ENCODE measurements around the gene TASP1. TPM values are rescaled to one million over a fixed set of nuclear protein-coding genes. Genes with fewer than 3 reads are reported as not detected.

Gene TASP1
- total and polyA plus RNA-seq, 8 donors, result 5.8 to 13.0 (median 7.8) TPM

DNA sequence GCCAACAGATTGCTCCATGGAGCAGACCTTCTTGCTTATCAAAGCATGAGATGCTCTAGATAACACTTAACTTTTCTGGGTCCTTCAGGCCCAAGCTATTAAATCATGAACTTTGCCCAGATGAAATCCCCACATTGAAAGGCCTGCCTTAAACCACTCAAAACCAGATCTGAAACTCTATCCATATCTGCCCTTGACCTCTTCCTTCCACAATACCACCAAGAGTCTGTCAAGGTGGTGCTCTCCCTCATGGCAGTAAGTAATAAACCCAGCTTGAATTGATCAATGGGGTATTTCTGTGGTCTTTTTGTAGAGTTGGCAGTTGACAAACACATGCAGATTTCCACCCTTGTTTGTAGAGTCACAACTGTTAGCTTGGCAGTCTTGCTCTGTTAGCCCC lies 282.1 kb downstream of the TASP1 start:
- FAIRE-seq, result no peak
- no peak overlapping the region for H3K4me3 ChIP-seq
- ATAC-seq, result no peak
- no peaks in the 10 kb centered on the region for H3K36me3 ChIP-seq
- no peak overlapping the region for H3K27ac ChIP-seq
- no peaks in the 10 kb centered on the region for H3K27me3 ChIP-seq
- no peak for DNase-seq
- intact Hi-C loops (cut with DNase I), result no loop called here
- TF ChIP-seq, protein P1, sequence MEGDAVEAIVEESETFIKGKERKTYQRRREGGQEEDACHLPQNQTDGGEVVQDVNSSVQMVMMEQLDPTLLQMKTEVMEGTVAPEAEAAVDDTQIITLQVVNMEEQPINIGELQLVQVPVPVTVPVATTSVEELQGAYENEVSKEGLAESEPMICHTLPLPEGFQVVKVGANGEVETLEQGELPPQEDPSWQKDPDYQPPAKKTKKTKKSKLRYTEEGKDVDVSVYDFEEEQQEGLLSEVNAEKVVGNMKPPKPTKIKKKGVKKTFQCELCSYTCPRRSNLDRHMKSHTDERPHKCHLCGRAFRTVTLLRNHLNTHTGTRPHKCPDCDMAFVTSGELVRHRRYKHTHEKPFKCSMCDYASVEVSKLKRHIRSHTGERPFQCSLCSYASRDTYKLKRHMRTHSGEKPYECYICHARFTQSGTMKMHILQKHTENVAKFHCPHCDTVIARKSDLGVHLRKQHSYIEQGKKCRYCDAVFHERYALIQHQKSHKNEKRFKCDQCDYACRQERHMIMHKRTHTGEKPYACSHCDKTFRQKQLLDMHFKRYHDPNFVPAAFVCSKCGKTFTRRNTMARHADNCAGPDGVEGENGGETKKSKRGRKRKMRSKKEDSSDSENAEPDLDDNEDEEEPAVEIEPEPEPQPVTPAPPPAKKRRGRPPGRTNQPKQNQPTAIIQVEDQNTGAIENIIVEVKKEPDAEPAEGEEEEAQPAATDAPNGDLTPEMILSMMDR (IDR thresholded peaks at IDR 0.05), result no peak
- no peaks in the 10 kb centered on the region for H3K4me1 ChIP-seq
- no peaks in the 10 kb centered on the region for H3K9me3 ChIP-seq

DNA sequence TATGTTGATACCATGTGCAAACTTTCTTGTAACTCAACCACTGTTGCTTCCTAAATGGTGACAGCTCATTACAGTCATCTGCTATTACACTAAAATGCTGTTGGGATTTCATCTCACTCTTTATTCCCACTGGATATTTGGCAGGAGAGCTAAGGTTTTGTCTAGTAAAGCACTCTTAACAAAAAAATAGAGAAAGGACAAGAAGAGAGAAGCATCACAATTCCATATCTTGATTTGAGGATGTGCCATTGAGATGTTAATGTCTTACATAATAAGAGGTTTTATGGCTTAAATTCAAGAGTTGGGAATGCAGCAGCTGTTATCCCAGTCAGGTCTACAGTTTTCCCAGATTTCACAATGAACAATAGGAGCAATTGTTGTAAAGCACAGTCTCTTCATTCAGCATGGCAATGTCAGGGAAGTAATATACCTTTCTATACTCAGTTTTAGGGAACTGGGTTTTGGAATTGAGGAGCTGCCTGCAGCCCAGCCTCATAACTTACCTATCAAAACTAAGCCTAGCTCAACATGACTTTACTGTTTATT lies 282.7 kb downstream of the TASP1 start:
- intact Hi-C loops (cut with DNase I), result no loop called here
- Histone ChIP-seq H3K9me3 (no peaks in the 10 kb centered on the region), H3K27me3 (no peaks in the 10 kb centered on the region), H3K27ac (no peak overlapping the region), H3K4me1 (no peaks in the 10 kb centered on the region), H3K4me3 (no peak overlapping the region), H3K36me3 (no peaks in the 10 kb centered on the region)
- no peak for DNase-seq
- TF ChIP-seq, protein P1 (IDR thresholded peaks at IDR 0.05), result no peak
- no peak for FAIRE-seq
- ATAC-seq, result no peak

DNA sequence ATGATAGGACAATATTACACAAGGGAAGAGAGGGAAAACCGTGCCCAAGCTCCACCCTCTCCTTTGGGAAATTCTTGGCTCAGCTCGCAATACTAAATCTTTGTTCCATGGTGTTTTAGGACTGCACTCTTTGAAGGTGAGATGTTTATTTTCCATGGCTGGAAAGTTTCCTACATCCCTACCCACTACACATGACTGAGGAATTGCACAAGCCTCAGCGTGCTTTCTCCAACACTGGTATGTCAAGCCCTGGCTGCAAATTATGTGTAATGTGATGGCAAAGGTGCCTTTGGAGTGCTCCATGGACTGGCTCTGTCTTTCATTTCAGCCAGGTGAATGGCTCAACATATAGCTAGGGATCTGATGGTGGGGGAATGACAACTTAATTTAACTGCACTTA lies 283.3 kb downstream of the TASP1 start:
- FAIRE-seq, result no peak
- no peak for ATAC-seq
- no peaks in the 10 kb centered on the region for H3K4me1 ChIP-seq
- no peak overlapping the region for H3K4me3 ChIP-seq
- intact Hi-C loops (cut with DNase I), result no loop called here
- WGBS, 2 donors, result 84 to 89% methylated on average over 3 of the region's 3 CpGs
- no peak for DNase-seq
- H3K9me3 ChIP-seq, result no peaks in the 10 kb centered on the region
- TF ChIP-seq, protein P1 (IDR thresholded peaks at IDR 0.05), result no peak
- H3K27ac ChIP-seq, result no peak overlapping the region
- H3K36me3 ChIP-seq, result no peaks in the 10 kb centered on the region
- no peaks in the 10 kb centered on the region for H3K27me3 ChIP-seq

DNA sequence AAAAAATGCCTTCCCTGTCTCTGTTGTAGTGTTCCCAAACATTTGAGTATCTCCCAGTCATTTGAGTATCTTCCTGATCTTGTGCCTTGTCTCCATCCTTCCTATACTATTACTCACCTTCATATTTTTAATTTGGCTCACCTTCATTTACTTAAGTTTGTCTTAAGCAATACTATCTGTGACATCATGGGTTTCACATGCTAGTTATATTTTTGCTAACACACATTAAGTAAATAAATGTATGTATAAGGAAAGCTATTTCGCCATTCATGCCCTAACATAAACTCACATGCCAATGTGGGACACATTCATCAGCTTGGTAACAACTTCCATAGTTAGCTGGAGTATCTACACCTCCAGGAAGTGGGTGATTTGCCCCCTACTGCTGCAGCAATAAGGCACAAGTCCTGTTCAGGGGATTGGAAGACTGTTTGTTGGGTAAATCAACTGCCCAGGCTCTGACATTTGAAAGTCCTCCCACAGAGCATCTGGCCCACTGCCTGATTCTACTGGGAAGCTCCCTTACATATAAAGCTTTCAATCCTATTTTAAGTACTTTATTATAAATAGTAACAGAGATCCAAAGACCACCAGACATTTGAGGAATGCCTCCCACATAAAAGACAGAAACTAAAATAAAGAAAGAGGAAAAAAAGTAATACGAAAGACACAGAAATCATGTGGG lies 285.3 kb downstream of the TASP1 start:
- Histone ChIP-seq H3K27me3 (no peaks in the 10 kb centered on the region), H3K27ac (no peak overlapping the region), H3K4me1 (no peaks in the 10 kb centered on the region), H3K9me3 (no peaks in the 10 kb centered on the region), H3K4me3 (no peak overlapping the region), H3K36me3 (no peaks in the 10 kb centered on the region)
- ATAC-seq (no peak), DNase-seq (no peak), FAIRE-seq (no peak)
- intact Hi-C loops (cut with DNase I), result no loop called here
- TF ChIP-seq, protein P1 (IDR thresholded peaks at IDR 0.05), result no peak
- 93 to 99% methylated on average over 2 of the region's 2 CpGs for WGBS, 2 donors

DNA sequence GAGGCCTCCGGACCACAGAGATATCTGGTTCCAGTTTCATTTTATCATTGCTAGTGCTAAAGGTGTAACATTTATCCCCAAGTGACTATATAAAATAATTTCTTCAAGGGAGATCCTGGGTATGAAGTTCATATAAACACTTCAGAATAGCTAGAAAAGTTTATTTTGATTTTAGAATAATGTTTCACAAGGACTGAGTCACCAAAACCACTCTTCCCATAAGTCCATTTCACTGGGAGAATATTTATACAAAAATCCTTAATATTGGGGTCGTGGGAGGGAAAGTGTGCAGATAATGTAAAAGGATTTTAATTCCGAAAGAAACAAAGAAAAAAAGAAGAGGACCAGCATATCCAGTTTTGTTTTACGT lies 289.5 kb downstream of the TASP1 start:
- TF ChIP-seq, protein P1 (IDR thresholded peaks at IDR 0.05), result no peak
- Histone ChIP-seq H3K36me3 (no peaks in the 10 kb centered on the region), H3K27ac (no peak overlapping the region), H3K4me3 (no peak overlapping the region), H3K27me3 (no peaks in the 10 kb centered on the region), H3K9me3 (no peaks in the 10 kb centered on the region), H3K4me1 (no peaks in the 10 kb centered on the region)
- FAIRE-seq (no peak), ATAC-seq (no peak), DNase-seq (no peak)
- intact Hi-C loops (cut with DNase I), result no loop called here
- WGBS, 2 donors, result 86 to 87% methylated on average over 4 of the region's 4 CpGs

Data from pancreas (tissue), 10 donors.